Right hindlimb (tissue), 1 donor: ENCODE data around the gene LIPM.

Experiments used
- DNase-seq: peaks from one replicate; pipeline ENCODE4 v3.0.0-alpha.2; 2018

Gene LIPM

GRCh38 chr10:88840881-88841280 lies 38.4 kb downstream of the LIPM start:
- DNase-seq = no peak

- DNase-seq = no peak
Observed at GRCh38 chr10:88841316-88842111, 39.0 kb downstream of the LIPM start.

DNA sequence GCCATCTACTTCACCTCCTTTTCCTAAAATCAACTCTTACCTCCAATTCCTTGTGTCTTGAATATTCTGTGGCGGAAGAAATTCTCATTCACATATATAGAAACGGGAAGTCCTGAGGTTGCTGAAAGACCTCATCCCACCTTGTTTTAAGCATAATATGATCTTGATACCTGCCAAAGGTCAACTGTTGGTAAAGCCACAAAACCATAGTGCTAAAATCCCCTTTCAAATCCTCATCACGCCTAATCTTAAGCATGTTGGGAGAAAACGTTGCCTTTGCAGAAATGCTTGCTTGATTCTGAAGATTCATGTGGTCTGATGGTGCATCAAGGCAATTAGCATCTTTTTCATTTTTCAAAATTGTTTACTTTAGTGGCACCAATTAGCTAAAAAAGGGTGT lies 40.6 kb downstream of the LIPM start:
- DNase-seq = no peak

DNA sequence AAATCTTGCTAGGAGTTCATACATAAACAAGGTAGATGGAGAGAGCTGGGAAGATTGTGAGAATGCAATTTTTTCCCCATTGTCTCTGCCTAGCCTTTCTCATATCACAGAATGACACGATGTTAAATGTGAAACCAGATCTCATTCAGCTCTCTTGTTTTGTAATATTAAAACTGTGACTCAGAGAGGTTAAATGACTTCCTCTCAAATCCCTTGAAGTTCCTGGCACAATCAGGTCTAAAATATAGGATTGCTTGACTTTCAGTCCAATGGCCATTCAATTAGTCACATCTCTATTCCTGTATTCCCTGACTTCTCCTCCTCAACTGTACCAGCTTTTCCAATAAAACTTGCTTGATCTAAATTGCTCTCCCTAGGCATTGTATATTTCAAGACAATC lies 46.0 kb downstream of the LIPM start:
- no peak for DNase-seq

- DNase-seq = no peak
Observed at GRCh38 chr10:88849234-88849633, 46.7 kb downstream of the LIPM start.

- no peak for DNase-seq
Observed at GRCh38 chr10:88850712-88851111, 48.2 kb downstream of the LIPM start.

GRCh38 chr10:88851706-88852105 lies 49.2 kb downstream of the LIPM start, which contains the start of gene ANKRD22:
Gene ANKRD22 (minus strand): TSS chr10:88851844. CDS start chr10:88851607, 237 bp downstream.
- no peak for DNase-seq

GRCh38 chr10:88852327-88852726 lies 49.8 kb downstream of the LIPM start:
- DNase-seq = no peak

DNA sequence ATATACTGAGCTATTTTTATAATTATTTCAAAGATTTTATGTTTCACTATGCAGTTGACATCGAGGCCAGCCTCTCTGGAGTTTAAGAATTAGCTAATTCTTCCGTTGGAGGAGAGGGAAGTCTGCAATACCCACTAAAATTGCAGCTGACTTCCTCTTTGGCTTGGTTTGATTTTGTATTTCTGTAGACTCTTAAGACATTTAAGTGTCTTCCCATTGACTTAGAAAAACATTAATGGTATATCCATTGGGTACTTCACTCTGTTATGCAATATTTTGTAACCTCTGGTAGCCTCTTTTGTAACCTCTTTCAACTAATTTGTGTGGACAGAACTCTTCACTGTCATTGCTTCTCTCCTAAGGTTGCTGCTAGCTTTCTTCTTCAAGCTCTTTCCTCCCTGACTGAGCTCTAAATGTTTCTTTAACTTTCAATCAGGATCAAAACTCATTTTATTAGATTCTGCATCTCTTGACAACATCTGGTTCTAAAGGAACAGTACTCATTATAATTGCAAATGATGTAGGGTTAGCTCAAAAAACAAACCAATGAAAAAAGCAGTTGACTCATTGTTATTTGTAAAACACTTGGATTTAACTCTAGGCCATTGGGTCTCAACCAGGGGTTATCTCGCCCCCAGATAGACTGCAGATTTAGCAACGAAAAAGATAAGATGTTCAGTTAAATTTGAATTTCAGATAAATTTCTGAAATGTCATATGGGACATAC lies 50.8 kb downstream of the LIPM start:
- no peak for DNase-seq

GRCh38 chr10:88854684-88855083 lies 52.2 kb downstream of the LIPM start:
- DNase-seq = no peak

DNA sequence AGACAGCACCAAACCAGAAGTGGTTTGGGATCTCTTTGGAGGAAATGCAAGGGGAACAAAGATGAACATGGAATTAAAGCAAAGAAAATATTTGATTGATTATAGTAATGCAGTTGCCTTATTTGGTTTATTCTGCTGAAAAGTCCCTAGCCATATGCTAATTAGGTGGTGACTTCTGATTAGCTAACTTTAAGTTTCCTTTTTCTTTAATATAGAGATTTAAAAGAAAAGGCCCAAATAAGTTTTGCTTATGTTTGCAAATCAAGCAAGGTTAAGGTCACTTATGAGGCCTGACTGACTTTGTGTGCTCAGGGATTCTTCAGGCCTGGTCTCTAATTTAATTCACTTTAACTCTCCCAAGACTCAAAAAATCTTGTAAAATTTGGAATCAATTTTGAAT lies 55.3 kb downstream of the LIPM start:
- no peak for DNase-seq

GRCh38 chr10:88858491-88858890 lies 56.0 kb downstream of the LIPM start:
- DNase-seq = no peak

DNA sequence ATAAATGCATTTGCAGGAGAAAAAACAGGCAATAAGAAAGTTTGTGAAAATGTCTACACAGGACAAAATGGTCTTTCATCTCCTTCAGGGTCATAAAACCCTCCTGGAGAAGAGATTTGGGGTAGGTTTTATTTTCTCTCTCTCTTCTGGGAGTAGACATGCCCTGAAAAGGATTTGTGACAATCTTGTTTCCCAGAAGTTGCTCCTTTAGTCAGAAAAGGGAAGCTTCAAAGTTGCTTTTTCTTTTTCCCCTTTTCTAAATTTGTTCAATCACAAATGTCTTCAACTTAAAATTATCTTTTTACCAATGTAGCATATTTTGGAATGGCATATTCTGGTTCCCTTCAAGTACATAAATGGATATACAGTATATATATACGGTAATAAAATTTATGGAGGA lies 58.5 kb downstream of the LIPM start:
- no peak for DNase-seq

GRCh38 chr10:88865281-88865876 lies 62.8 kb downstream of the LIPM start:
- no peak for DNase-seq

DNA sequence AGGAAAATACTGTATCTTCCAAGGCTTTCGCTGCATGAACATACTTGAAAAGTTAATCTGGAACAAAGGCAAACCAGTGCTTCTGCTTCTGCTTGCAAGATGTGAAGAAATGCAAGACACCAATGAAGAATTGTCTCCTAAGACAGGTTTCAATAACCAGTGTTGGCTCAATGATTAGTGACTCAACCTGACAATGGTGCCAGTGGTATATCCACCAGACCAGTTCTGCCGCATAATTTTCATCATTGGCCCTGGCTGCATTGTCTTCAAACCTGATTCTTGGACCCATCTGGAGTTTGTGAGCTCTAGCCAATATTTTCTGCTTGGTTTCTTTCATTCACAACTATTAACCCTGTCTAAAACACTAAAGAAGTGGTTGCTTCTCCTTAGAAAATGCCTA lies 63.9 kb downstream of the LIPM start:
- no peak for DNase-seq

GRCh38 chr10:88870089-88870488 lies 67.6 kb downstream of the LIPM start:
- no peak for DNase-seq
